HepG2 (cell line): Measurements from ENCODE around the gene DPH6.

Experiments
- GABPA ChIP-seq, 2 experiments: IDR thresholded peaks; 2 replicates each; pipeline ENCODE4 v1.6.1; 2011 to 2016; ENCODE audit warnings: low read depth in 2 of 2, low read length in 1 of 2, missing biosample characterization in 1 of 2, missing genetic modification characterization in 1 of 2
- GATA4 ChIP-seq: sonication (generic); IDR thresholded peaks from 2 replicates; pipeline ENCODE4 v1.6.1; 2016; ENCODE audit warnings: antibody characterized with exemption, low read depth, borderline replicate concordance
- ZFP1 ChIP-seq: IDR thresholded peaks from 2 replicates; pipeline ENCODE4 v1.6.1; 2016
- ZFP36L2 ChIP-seq: sonication (generic); formaldehyde crosslinking; IDR thresholded peaks from 2 replicates; pipeline ENCODE4 v1.4.0; 2020; ENCODE audit warnings: missing genetic modification reagents
- ZNF124 ChIP-seq: sonication (generic); formaldehyde crosslinking; IDR thresholded peaks from 2 replicates; pipeline ENCODE4 v1.4.0; 2020; ENCODE audit warnings: missing genetic modification reagents
- TF ChIP-seq, protein P1 (sequence below): sonication (generic); formaldehyde crosslinking; IDR thresholded peaks from 2 replicates; pipeline ENCODE4 v1.5.0; 2020; ENCODE audit warnings: mild to moderate bottlenecking, missing genetic modification reagents, moderate library complexity
- TF ChIP-seq, protein P2 (sequence below): IDR thresholded peaks from 2 replicates; pipeline ENCODE4 v1.6.1; 2012; ENCODE audit warnings: low read depth, low read length, improper control_type of control experiment

DNA sequence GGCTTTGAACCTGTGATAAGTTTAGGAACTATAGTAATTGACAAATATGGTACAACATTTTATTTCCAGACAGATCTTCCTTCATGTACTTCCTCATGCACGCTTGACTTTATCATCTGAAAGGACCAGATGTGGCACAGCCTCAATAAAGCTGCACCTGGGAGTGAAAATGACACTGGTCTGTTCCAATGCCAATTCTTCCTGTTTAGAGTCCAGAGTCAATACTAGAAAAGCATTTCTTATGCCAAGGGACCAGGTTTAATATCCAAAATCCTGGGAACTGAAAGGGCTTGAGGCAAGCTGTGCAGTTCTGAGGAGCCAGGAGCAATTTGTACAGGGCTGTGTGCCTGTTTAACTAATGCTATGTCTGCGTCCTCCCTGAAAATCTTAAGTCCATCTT, 15.3 kb downstream of the DPH6 start:
- TF ChIP-seq ZNF124 (CRISPR knock-in tag): no peak
- no peak for TF ChIP-seq ZFP36L2 (CRISPR knock-in tag)
- TF ChIP-seq GATA4: no peak
- TF ChIP-seq GABPA (IDR thresholded peaks at IDR 0.05; ENCODE audit: low read depth, low read length): no peak
- TF ChIP-seq GABPA (CRISPR knock-in tag; IDR thresholded peaks at IDR 0.05; ENCODE audit: low read depth): no peak
- TF ChIP-seq, protein P1, sequence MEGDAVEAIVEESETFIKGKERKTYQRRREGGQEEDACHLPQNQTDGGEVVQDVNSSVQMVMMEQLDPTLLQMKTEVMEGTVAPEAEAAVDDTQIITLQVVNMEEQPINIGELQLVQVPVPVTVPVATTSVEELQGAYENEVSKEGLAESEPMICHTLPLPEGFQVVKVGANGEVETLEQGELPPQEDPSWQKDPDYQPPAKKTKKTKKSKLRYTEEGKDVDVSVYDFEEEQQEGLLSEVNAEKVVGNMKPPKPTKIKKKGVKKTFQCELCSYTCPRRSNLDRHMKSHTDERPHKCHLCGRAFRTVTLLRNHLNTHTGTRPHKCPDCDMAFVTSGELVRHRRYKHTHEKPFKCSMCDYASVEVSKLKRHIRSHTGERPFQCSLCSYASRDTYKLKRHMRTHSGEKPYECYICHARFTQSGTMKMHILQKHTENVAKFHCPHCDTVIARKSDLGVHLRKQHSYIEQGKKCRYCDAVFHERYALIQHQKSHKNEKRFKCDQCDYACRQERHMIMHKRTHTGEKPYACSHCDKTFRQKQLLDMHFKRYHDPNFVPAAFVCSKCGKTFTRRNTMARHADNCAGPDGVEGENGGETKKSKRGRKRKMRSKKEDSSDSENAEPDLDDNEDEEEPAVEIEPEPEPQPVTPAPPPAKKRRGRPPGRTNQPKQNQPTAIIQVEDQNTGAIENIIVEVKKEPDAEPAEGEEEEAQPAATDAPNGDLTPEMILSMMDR (CRISPR knock-in tag): no peak
- TF ChIP-seq, protein P2, sequence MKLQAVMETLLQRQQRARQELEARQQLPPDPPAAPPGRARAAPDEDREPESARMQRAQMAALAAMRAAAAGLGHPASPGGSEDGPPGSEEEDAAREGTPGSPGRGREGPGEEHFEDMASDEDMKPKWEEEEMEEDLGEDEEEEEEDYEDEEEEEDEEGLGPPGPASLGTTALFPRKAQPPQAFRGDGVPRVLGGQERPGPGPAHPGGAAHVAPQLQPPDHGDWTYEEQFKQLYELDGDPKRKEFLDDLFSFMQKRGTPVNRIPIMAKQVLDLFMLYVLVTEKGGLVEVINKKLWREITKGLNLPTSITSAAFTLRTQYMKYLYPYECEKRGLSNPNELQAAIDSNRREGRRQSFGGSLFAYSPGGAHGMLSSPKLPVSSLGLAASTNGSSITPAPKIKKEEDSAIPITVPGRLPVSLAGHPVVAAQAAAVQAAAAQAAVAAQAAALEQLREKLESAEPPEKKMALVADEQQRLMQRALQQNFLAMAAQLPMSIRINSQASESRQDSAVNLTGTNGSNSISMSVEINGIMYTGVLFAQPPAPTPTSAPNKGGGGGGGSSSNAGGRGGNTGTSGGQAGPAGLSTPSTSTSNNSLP: no peak
- no peak for TF ChIP-seq ZFP1
